ENCODE results near the gene MBD3.

DNA sequence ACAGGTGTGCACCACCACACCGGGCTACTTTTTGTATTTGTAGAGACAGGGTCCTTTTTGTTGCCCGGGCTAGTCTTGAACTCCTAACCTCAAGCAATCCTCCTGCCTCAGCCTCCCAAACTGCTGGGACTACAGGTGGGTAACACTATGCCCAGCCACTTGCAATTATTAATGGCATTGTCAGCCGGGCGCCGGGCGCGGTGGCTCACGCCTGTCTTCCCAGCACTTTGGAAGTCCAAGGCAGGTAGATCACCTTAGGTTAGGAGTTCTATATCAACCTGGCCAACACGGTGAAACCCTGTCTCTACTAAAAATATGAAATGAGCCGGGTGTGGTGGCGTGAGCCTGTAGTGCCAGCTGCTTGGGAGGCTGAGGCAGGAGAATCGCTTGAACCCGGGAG lies 21.8 kb downstream of the MBD3 start:
- TF ChIP-seq, protein P1, sequence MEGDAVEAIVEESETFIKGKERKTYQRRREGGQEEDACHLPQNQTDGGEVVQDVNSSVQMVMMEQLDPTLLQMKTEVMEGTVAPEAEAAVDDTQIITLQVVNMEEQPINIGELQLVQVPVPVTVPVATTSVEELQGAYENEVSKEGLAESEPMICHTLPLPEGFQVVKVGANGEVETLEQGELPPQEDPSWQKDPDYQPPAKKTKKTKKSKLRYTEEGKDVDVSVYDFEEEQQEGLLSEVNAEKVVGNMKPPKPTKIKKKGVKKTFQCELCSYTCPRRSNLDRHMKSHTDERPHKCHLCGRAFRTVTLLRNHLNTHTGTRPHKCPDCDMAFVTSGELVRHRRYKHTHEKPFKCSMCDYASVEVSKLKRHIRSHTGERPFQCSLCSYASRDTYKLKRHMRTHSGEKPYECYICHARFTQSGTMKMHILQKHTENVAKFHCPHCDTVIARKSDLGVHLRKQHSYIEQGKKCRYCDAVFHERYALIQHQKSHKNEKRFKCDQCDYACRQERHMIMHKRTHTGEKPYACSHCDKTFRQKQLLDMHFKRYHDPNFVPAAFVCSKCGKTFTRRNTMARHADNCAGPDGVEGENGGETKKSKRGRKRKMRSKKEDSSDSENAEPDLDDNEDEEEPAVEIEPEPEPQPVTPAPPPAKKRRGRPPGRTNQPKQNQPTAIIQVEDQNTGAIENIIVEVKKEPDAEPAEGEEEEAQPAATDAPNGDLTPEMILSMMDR (IDR thresholded peaks at IDR 0.05; ENCODE audit: low read depth, low read length, missing input control), result no peak
- TF ChIP-seq TAF1 (conservative IDR thresholded peaks at IDR 0.05) (no peak), EGR1 (IDR thresholded peaks at IDR 0.05; ENCODE audit: low read depth in 2 of 2) (no peak), GABPA (IDR thresholded peaks at IDR 0.05 in 1 of 2, conservative IDR thresholded peaks at IDR 0.05 in 1 of 2) (no peak), RAD21 (IDR thresholded peaks at IDR 0.05) (no peak), FOXA2 (IDR thresholded peaks at IDR 0.05) (no peak), YY1 (IDR thresholded peaks at IDR 0.05) (no peak)
- TF ChIP-seq, protein P2, sequence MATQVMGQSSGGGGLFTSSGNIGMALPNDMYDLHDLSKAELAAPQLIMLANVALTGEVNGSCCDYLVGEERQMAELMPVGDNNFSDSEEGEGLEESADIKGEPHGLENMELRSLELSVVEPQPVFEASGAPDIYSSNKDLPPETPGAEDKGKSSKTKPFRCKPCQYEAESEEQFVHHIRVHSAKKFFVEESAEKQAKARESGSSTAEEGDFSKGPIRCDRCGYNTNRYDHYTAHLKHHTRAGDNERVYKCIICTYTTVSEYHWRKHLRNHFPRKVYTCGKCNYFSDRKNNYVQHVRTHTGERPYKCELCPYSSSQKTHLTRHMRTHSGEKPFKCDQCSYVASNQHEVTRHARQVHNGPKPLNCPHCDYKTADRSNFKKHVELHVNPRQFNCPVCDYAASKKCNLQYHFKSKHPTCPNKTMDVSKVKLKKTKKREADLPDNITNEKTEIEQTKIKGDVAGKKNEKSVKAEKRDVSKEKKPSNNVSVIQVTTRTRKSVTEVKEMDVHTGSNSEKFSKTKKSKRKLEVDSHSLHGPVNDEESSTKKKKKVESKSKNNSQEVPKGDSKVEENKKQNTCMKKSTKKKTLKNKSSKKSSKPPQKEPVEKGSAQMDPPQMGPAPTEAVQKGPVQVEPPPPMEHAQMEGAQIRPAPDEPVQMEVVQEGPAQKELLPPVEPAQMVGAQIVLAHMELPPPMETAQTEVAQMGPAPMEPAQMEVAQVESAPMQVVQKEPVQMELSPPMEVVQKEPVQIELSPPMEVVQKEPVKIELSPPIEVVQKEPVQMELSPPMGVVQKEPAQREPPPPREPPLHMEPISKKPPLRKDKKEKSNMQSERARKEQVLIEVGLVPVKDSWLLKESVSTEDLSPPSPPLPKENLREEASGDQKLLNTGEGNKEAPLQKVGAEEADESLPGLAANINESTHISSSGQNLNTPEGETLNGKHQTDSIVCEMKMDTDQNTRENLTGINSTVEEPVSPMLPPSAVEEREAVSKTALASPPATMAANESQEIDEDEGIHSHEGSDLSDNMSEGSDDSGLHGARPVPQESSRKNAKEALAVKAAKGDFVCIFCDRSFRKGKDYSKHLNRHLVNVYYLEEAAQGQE (IDR thresholded peaks at IDR 0.05), result no peak
- TF ChIP-seq, protein P3, sequence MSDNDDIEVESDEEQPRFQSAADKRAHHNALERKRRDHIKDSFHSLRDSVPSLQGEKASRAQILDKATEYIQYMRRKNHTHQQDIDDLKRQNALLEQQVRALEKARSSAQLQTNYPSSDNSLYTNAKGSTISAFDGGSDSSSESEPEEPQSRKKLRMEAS (IDR thresholded peaks at IDR 0.05), result no peak
- TF ChIP-seq, protein P4, sequence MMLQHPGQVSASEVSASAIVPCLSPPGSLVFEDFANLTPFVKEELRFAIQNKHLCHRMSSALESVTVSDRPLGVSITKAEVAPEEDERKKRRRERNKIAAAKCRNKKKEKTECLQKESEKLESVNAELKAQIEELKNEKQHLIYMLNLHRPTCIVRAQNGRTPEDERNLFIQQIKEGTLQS (IDR thresholded peaks at IDR 0.05), result no peak
- TF ChIP-seq, protein P5, sequence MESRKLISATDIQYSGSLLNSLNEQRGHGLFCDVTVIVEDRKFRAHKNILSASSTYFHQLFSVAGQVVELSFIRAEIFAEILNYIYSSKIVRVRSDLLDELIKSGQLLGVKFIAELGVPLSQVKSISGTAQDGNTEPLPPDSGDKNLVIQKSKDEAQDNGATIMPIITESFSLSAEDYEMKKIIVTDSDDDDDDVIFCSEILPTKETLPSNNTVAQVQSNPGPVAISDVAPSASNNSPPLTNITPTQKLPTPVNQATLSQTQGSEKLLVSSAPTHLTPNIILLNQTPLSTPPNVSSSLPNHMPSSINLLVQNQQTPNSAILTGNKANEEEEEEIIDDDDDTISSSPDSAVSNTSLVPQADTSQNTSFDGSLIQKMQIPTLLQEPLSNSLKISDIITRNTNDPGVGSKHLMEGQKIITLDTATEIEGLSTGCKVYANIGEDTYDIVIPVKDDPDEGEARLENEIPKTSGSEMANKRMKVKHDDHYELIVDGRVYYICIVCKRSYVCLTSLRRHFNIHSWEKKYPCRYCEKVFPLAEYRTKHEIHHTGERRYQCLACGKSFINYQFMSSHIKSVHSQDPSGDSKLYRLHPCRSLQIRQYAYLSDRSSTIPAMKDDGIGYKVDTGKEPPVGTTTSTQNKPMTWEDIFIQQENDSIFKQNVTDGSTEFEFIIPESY (IDR thresholded peaks at IDR 0.05), result no peak
